ENCODE data around the gene CCNL2. TPM values are rescaled to one million over a fixed set of nuclear protein-coding genes. Genes with fewer than 3 reads are reported as not detected.

CCNL2 gene
- total RNA-seq, 2 experiments from 2014 or later = 91.6 to 92.2 TPM

- Mint-ChIP-seq H3K27ac (no peak overlapping the region), H3K4me1 (peaks cover 14% of the 10 kb centered on the region), H3K4me3 (no peak overlapping the region), H3K9me3 (no peaks in the 10 kb centered on the region), H3K36me3 (no peaks in the 10 kb centered on the region), H3K27me3 (peaks cover 19% of the 10 kb centered on the region)
- peak; percentile 39 for DNase-seq
Observed at GRCh38 chr1:1355416-1355815, 43.7 kb downstream of the CCNL2 start.

GRCh38 chr1:1354271-1355247, 44.6 kb downstream of the CCNL2 start:
- no peaks in the 10 kb centered on the region for H3K36me3 Mint-ChIP-seq
- no peaks in the 10 kb centered on the region for H3K9me3 Mint-ChIP-seq
- H3K4me3 Mint-ChIP-seq = peak overlapping the region; percentile 29
- H3K27ac Mint-ChIP-seq = no peak overlapping the region
- peaks cover 19% of the 10 kb centered on the region for H3K27me3 Mint-ChIP-seq
- no peak for DNase-seq
- peaks cover 12% of the 10 kb centered on the region for H3K4me1 Mint-ChIP-seq

GRCh38 chr1:1353389-1354151, 45.6 kb downstream of the CCNL2 start:
- Mint-ChIP-seq H3K27me3 (peaks cover 19% of the 10 kb centered on the region), H3K4me1 (peaks cover 5% of the 10 kb centered on the region), H3K36me3 (no peaks in the 10 kb centered on the region), H3K4me3 (no peak overlapping the region), H3K27ac (no peak overlapping the region), H3K9me3 (no peaks in the 10 kb centered on the region)
- no peak for DNase-seq

GRCh38 chr1:1352786-1353388, 46.2 kb downstream of the CCNL2 start:
- no peak overlapping the region for H3K4me3 Mint-ChIP-seq
- no peaks in the 10 kb centered on the region for H3K9me3 Mint-ChIP-seq
- no peak overlapping the region for H3K27ac Mint-ChIP-seq

GRCh38 chr1:1351511-1352427, 47.4 kb downstream of the CCNL2 start:
- H3K27ac Mint-ChIP-seq = no peak overlapping the region

More at GRCh38 chr1:1352786-1353388, 46.2 kb downstream of the CCNL2 start:
- peaks cover 2% of the 10 kb centered on the region for H3K4me1 Mint-ChIP-seq
- peaks cover 19% of the 10 kb centered on the region for H3K27me3 Mint-ChIP-seq
- H3K36me3 Mint-ChIP-seq = no peaks in the 10 kb centered on the region
- DNase-seq = no peak

GRCh38 chr1:1349256-1350012, 49.7 kb downstream of the CCNL2 start, which contains the start of gene DVL1:
TSS of gene DVL1 (minus strand) at chr1:1349418. CDS start at chr1:1349065, 353 bp downstream.
- DNase-seq = peak; percentile 78
- Mint-ChIP-seq H3K27me3 (peaks cover 19% of the 10 kb centered on the region), H3K27ac (no peak within 1 kb of the TSS), H3K4me3 (peak within 1 kb of the TSS; percentile 80), H3K9me3 (no peaks in the 10 kb centered on the region), H3K36me3 (no peaks in the 10 kb centered on the region), H3K4me1 (peaks cover 5% of the 10 kb centered on the region)

More at GRCh38 chr1:1351511-1352427, 47.4 kb downstream of the CCNL2 start:
- no peak for DNase-seq
- Mint-ChIP-seq H3K36me3 (no peaks in the 10 kb centered on the region), H3K4me3 (peak overlapping the region; percentile 52), H3K27me3 (peaks cover 19% of the 10 kb centered on the region), H3K4me1 (peaks cover 5% of the 10 kb centered on the region), H3K9me3 (no peaks in the 10 kb centered on the region)

GRCh38 chr1:1348420-1349255, 50.5 kb downstream of the CCNL2 start:
- H3K27me3 Mint-ChIP-seq = peaks cover 13% of the 10 kb centered on the region
- H3K9me3 Mint-ChIP-seq = no peaks in the 10 kb centered on the region
- no peak for DNase-seq
- H3K36me3 Mint-ChIP-seq = no peaks in the 10 kb centered on the region
- peaks cover 5% of the 10 kb centered on the region for H3K4me1 Mint-ChIP-seq
- H3K27ac Mint-ChIP-seq = no peak overlapping the region
- peak overlapping the region; percentile 80 for H3K4me3 Mint-ChIP-seq

- no peak for DNase-seq
- Mint-ChIP-seq H3K27ac (no peak overlapping the region), H3K4me1 (peaks cover 5% of the 10 kb centered on the region), H3K36me3 (no peaks in the 10 kb centered on the region), H3K4me3 (peak overlapping the region; percentile 80), H3K9me3 (no peaks in the 10 kb centered on the region), H3K27me3 (peaks cover 5% of the 10 kb centered on the region)
Observed at GRCh38 chr1:1347663-1348419, 51.3 kb downstream of the CCNL2 start.

- no peaks in the 10 kb centered on the region for H3K27me3 Mint-ChIP-seq
- peaks cover 5% of the 10 kb centered on the region for H3K4me1 Mint-ChIP-seq
- H3K4me3 Mint-ChIP-seq = peak overlapping the region; percentile 43
- H3K9me3 Mint-ChIP-seq = no peaks in the 10 kb centered on the region
- H3K36me3 Mint-ChIP-seq = no peaks in the 10 kb centered on the region
- DNase-seq = no peak
- no peak overlapping the region for H3K27ac Mint-ChIP-seq
Observed at GRCh38 chr1:1347026-1347595, 52.0 kb downstream of the CCNL2 start.

GRCh38 chr1:1346501-1346890, 52.6 kb downstream of the CCNL2 start:
- Mint-ChIP-seq H3K9me3 (no peaks in the 10 kb centered on the region), H3K4me1 (peaks cover 5% of the 10 kb centered on the region), H3K4me3 (no peak overlapping the region), H3K27ac (no peak overlapping the region), H3K36me3 (no peaks in the 10 kb centered on the region), H3K27me3 (no peaks in the 10 kb centered on the region)
- no peak for DNase-seq

GRCh38 chr1:1345860-1346500, 53.2 kb downstream of the CCNL2 start:
- Mint-ChIP-seq H3K27ac (no peak overlapping the region), H3K4me3 (no peak overlapping the region), H3K36me3 (peaks cover 4% of the 10 kb centered on the region), H3K27me3 (no peaks in the 10 kb centered on the region), H3K9me3 (peaks cover 1% of the 10 kb centered on the region), H3K4me1 (peaks cover 5% of the 10 kb centered on the region)
- no peak for DNase-seq

GRCh38 chr1:1345384-1345783, 53.8 kb downstream of the CCNL2 start:
- Mint-ChIP-seq H3K4me3 (no peak overlapping the region), H3K27me3 (no peaks in the 10 kb centered on the region), H3K4me1 (peaks cover 5% of the 10 kb centered on the region), H3K36me3 (peaks cover 10% of the 10 kb centered on the region), H3K9me3 (peaks cover 1% of the 10 kb centered on the region), H3K27ac (no peak overlapping the region)
- DNase-seq = no peak
